GM12878 (cell line): ENCODE measurements around the gene SCUBE3. TPM values are rescaled to one million over a fixed set of nuclear protein-coding genes. Genes with fewer than 3 reads are reported as not detected.

Experiments used
- ATAC-seq: fragments of 200-7000 bp; cut with Tn5 transposase; 3 replicates; pipeline ENCODE4 v1.9.1; 2020; ENCODE audit warnings: mild to moderate bottlenecking, moderate library complexity
- BruUV-seq: library from RNA; stranded (reverse); fragments of 400-500 nt; replicated peaks from 2 replicates; lab custom pipeline; 2021; lab: Mats Ljungman, UMichigan
- CTCF ChIA-PET: fragments of 300-600 bp; sonication (Branson Sonifier 250); formaldehyde crosslinking; extraction: SDS; loops from one replicate; lab custom pipeline; 2021; ENCODE audit warnings: inconsistent platforms; lab: Yijun Ruan, JAX
- POLR2A ChIA-PET: fragments of 350-600 bp; formaldehyde crosslinking; extraction: SDS; loops from one replicate; lab custom pipeline; 2021; ENCODE audit warnings: inconsistent platforms; lab: Charles Lee
- RAD21 ChIA-PET: fragments of 300-600 bp; sonication (Branson Sonifier 250); formaldehyde crosslinking; loops from one replicate; lab custom pipeline; 2023; ENCODE audit warnings: antibody characterized with exemption; ENCODE audit not compliant: unreplicated experiment; lab: Charles Lee
- SMC1A ChIA-PET: fragments of 300-600 bp; sonication (Branson Sonifier 250); formaldehyde crosslinking; loops from one replicate; lab custom pipeline; 2023; ENCODE audit not compliant: unreplicated experiment, uncharacterized antibody; lab: Charles Lee
- DNase-seq: peaks from one replicate; pipeline ENCODE4 v3.0.0-alpha.2; 2011; ENCODE audit warnings: low read depth, low spot score
- FAIRE-seq: peaks from 3 replicates; lab custom pipeline; 2011; peaks lifted over from hg19 to GRCh38; lab: Jason Lieb, UNC
- H2AFZ ChIP-seq: 2 replicates; pipeline ENCODE4 v1.6.0; 2011; ENCODE audit warnings: low read depth, low read length, control low read depth; ENCODE audit not compliant: control insufficient read depth
- H3K27ac ChIP-seq: 2 replicates; pipeline ENCODE4 v1.5.1; 2011; ENCODE audit warnings: control low read depth; ENCODE audit not compliant: control insufficient read depth, insufficient read depth
- H3K27me3 ChIP-seq, 2 experiments: replicated peaks in 1 of 2; 2 replicates each; pipeline versions ENCODE4 v1.6.0 to v1.6.1; 2011; ENCODE audit warnings: low read length in 1 of 2; ENCODE audit not compliant: control insufficient read depth in 2 of 2, insufficient read depth in 2 of 2
- H3K36me3 ChIP-seq, 2 experiments: 2 replicates each; pipeline ENCODE4 v1.5.1; 2011; ENCODE audit warnings: low read length in 1 of 2; ENCODE audit not compliant: control insufficient read depth in 2 of 2, insufficient read depth in 2 of 2
- H3K4me1 ChIP-seq: 2 replicates; pipeline ENCODE4 v1.6.1; 2011; ENCODE audit warnings: mild to moderate bottlenecking, low read length, moderate library complexity, mixed read lengths; ENCODE audit not compliant: control insufficient read depth, insufficient read depth
- H3K4me2 ChIP-seq: 2 replicates; pipeline ENCODE4 v1.6.0; 2011; ENCODE audit warnings: control low read depth; ENCODE audit not compliant: control insufficient read depth, insufficient read depth
- H3K4me3 ChIP-seq: fragments of 200-600 bp; sonication (generic); 2 replicates; pipeline ENCODE4 v1.5.1; 2016
- H3K79me2 ChIP-seq: 2 replicates; pipeline ENCODE4 v1.6.0; 2011; ENCODE audit warnings: low read length; ENCODE audit not compliant: control insufficient read depth, insufficient read depth
- H3K9ac ChIP-seq: 2 replicates; pipeline ENCODE4 v1.8.0; 2011; ENCODE audit warnings: low read length, control low read depth, mixed read lengths; ENCODE audit not compliant: control insufficient read depth, insufficient read depth
- H3K9me3 ChIP-seq: replicated peaks from 3 replicates; pipeline ENCODE4 v1.5.1; 2011; ENCODE audit warnings: mild to moderate bottlenecking, low read length; ENCODE audit not compliant: control insufficient read depth, insufficient read depth
- H4K20me1 ChIP-seq: 2 replicates; pipeline ENCODE4 v1.6.0; 2011; ENCODE audit not compliant: control insufficient read depth, insufficient read depth
- MTA2 ChIP-seq: fragments of 450-650 bp; IDR thresholded peaks from 2 replicates; pipeline ENCODE4 v1.6.1; 2016; ENCODE audit warnings: low read depth, mild to moderate bottlenecking, moderate library complexity
- MTA3 ChIP-seq: IDR thresholded peaks from 2 replicates; pipeline ENCODE4 v1.6.1; 2012; ENCODE audit warnings: low read length, inconsistent platforms, borderline replicate concordance
- MYB ChIP-seq: fragments of 150-350 bp; IDR thresholded peaks from 2 replicates; pipeline ENCODE4 v1.6.1; 2014; ENCODE audit warnings: mild to moderate bottlenecking, low read depth, low read length, borderline replicate concordance
- SMC3 ChIP-seq: IDR thresholded peaks from 2 replicates; pipeline ENCODE4 v1.6.1; 2011; ENCODE audit warnings: low read length, improper control_type of control experiment, borderline replicate concordance
- SP1 ChIP-seq: IDR thresholded peaks from one replicate; pipeline ENCODE4 v1.6.1; 2011; ENCODE audit warnings: low read depth, low read length
- WGBS: methylation state at CpG from one replicate; pipeline ENCODE4 v1.1.6; 2016; ENCODE audit warnings: low lambda C conversion rate; ENCODE audit not compliant: insufficient replicate concordance, insufficient coverage; ENCODE audit errors: missing lambda C conversion rate; 5-methylcytosine and 5-hydroxymethylcytosine counted together
- in situ Hi-C: fragments of 300-500 bp; cut with MboI; formaldehyde crosslinking; loops from 9 replicates; pipeline ENCODE4 v1.14.3; 2018; ENCODE audit warnings: mixed read lengths
- intact Hi-C: fragments of 100-400 bp; cut with micrococcal nuclease; formaldehyde crosslinking; loops from one replicate; pipeline ENCODE4 v1.14.2; 2022; ENCODE audit not compliant: unreplicated experiment
- polyA plus RNA-seq, 11 experiments: library from polyadenylated mRNA; depleted of rRNA in 4 of 11; unstranded in 6 of 11; stranded (reverse) in 5 of 11; fragments of >200 nt; fragmentation: Nextera tagmentation in 4 of 11; fragmentation: Illumina TruSeq in 1 of 11; extraction: Ambion mirVana in 4 of 11; extraction: Trizol in 1 of 11; gene quantifications; 1 replicate in 1 of 11; 2 replicates in 10 of 11; pipeline versions ENCODE4 v1.2.1 to v1.2.3, GENCODE V29; 2011 to 2016; ENCODE audit warnings: inconsistent platforms in 2 of 11, missing spikeins in 2 of 11, low read depth in 1 of 11
- total RNA-seq, 4 experiments: library from RNA; depleted of rRNA in 3 of 4; stranded (reverse); fragments of >200 nt in 3 of 4; fragmentation: Illumina TruSeq in 1 of 4; extraction: Trizol in 1 of 4; gene quantifications; 2 replicates each; pipeline versions ENCODE4 v1.2.1 to v1.2.3, GENCODE V29; 2013 to 2021
- TF ChIP-seq, protein P1 (sequence below), 3 experiments: IDR thresholded peaks in 2 of 3; conservative IDR thresholded peaks in 1 of 3; 2 replicates each; pipeline ENCODE4 v1.5.1; 2011; ENCODE audit warnings: low read depth in 3 of 3, low read length in 3 of 3, mild to moderate bottlenecking in 3 of 3, control low read depth in 2 of 3, moderate library complexity in 2 of 3, inconsistent platforms in 1 of 3, mixed read lengths in 1 of 3; ENCODE audit not compliant: control insufficient read depth in 2 of 3, insufficient read depth in 1 of 3; ENCODE audit errors: extremely low read depth in 1 of 3
- TF ChIP-seq, protein P2 (sequence below): IDR thresholded peaks from 2 replicates; pipeline ENCODE4 v1.6.1; 2012; ENCODE audit warnings: improper control_type of control experiment, low read depth, low read length; ENCODE audit not compliant: insufficient replicate concordance
- TF ChIP-seq, protein P3 (sequence below): fragments of 450-650 bp; IDR thresholded peaks from 2 replicates; pipeline ENCODE4 v1.6.1; 2018; ENCODE audit warnings: borderline replicate concordance, mild to moderate bottlenecking; ENCODE audit not compliant: partially characterized antibody
- TF ChIP-seq, protein P4 (sequence below): fragments of 450-650 bp; IDR thresholded peaks from 2 replicates; pipeline ENCODE4 v1.6.1; 2016; ENCODE audit warnings: mild to moderate bottlenecking

SCUBE3 gene
- total and polyA plus RNA-seq, 10 of the 15 experiments (the other 5 are each of a cell fraction or from before 2014, with no cell fraction given): under 0.01 to 0.20 (median 0.07) TPM; not detected in 4

DNA sequence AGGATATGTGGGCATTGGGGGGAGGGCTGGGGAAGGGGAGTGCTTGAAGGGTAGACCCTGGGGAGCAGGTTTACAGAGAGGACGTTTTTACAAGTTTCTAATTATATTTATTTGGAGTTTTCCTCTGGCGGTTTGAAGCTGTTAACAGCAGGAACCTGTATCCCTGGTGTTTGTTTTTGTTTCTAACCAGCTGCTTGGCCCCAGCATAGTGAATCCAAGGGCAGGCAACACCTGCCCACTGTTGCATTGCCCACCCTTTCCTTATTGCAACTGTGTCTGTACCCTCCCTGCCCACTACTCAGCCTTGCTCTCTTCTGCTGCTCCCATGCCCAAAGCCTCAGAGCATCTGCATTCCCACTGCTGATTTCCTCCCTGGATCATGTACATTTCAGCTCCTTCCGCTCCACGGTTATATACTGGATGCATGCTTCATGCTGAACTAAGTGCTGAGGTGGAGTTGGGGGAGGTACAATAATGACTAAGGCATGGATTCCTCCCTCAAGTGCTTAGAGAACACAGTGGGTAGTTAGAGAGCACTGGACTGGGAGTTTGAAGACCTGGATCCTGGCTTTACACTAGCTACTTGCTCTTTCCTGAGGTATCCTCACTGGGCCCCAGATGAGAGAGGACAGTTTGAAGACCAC lies 6.0 kb downstream of the SCUBE3 start:
- H3K36me3 ChIP-seq: no peaks in the 10 kb centered on the region
- POLR2A ChIA-PET: no interaction called here
- no peaks in the 10 kb centered on the region for H3K4me1 ChIP-seq
- H3K9me3 ChIP-seq: no peaks in the 10 kb centered on the region
- no TSS peak for BruUV-seq
- ATAC-seq (no peak), DNase-seq (no peak), FAIRE-seq (no peak)
- in situ Hi-C loops: no loop called here
- H3K79me2 ChIP-seq: no peaks in the 10 kb centered on the region
- CTCF ChIA-PET: interaction anchor here (0.5 to 4.1 kb wide), 3 partner anchors 15 to 459 kb away, joined by 3 to 23 read pairs (median 3); no protein-coding TSS in a partner anchor
- no peaks in the 10 kb centered on the region for H4K20me1 ChIP-seq
- RAD21 ChIA-PET: no interaction called here
- H3K9ac ChIP-seq: no peak overlapping the region
- H3K27ac ChIP-seq: no peak overlapping the region
- intact Hi-C loops: no loop called here
- no peak overlapping the region for H2AFZ ChIP-seq
- peaks cover 4 to 5% of the 10 kb centered on the region in 2 experiments; a peak in 3 of 4 replicates for H3K27me3 ChIP-seq
- WGBS: 65% methylated on average over 4 of the region's 4 CpGs
- H3K4me2 ChIP-seq: no peak overlapping the region
- SMC1A ChIA-PET: interaction anchor here (0.7 to 1.4 kb wide), 4 partner anchors 11 to 260 kb away, joined by 3 read pairs; no protein-coding TSS in a partner anchor
- H3K4me3 ChIP-seq: no peak overlapping the region
- TF ChIP-seq, protein P1, sequence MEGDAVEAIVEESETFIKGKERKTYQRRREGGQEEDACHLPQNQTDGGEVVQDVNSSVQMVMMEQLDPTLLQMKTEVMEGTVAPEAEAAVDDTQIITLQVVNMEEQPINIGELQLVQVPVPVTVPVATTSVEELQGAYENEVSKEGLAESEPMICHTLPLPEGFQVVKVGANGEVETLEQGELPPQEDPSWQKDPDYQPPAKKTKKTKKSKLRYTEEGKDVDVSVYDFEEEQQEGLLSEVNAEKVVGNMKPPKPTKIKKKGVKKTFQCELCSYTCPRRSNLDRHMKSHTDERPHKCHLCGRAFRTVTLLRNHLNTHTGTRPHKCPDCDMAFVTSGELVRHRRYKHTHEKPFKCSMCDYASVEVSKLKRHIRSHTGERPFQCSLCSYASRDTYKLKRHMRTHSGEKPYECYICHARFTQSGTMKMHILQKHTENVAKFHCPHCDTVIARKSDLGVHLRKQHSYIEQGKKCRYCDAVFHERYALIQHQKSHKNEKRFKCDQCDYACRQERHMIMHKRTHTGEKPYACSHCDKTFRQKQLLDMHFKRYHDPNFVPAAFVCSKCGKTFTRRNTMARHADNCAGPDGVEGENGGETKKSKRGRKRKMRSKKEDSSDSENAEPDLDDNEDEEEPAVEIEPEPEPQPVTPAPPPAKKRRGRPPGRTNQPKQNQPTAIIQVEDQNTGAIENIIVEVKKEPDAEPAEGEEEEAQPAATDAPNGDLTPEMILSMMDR (IDR thresholded peaks at IDR 0.05 in 2 of 3, conservative IDR thresholded peaks at IDR 0.05 in 1 of 3; ENCODE audit: control insufficient read depth in 2 of 3, extremely low read depth in 1 of 3, insufficient read depth in 1 of 3, low read depth in 3 of 3, low read length in 3 of 3): no peak
- TF ChIP-seq, protein P2, sequence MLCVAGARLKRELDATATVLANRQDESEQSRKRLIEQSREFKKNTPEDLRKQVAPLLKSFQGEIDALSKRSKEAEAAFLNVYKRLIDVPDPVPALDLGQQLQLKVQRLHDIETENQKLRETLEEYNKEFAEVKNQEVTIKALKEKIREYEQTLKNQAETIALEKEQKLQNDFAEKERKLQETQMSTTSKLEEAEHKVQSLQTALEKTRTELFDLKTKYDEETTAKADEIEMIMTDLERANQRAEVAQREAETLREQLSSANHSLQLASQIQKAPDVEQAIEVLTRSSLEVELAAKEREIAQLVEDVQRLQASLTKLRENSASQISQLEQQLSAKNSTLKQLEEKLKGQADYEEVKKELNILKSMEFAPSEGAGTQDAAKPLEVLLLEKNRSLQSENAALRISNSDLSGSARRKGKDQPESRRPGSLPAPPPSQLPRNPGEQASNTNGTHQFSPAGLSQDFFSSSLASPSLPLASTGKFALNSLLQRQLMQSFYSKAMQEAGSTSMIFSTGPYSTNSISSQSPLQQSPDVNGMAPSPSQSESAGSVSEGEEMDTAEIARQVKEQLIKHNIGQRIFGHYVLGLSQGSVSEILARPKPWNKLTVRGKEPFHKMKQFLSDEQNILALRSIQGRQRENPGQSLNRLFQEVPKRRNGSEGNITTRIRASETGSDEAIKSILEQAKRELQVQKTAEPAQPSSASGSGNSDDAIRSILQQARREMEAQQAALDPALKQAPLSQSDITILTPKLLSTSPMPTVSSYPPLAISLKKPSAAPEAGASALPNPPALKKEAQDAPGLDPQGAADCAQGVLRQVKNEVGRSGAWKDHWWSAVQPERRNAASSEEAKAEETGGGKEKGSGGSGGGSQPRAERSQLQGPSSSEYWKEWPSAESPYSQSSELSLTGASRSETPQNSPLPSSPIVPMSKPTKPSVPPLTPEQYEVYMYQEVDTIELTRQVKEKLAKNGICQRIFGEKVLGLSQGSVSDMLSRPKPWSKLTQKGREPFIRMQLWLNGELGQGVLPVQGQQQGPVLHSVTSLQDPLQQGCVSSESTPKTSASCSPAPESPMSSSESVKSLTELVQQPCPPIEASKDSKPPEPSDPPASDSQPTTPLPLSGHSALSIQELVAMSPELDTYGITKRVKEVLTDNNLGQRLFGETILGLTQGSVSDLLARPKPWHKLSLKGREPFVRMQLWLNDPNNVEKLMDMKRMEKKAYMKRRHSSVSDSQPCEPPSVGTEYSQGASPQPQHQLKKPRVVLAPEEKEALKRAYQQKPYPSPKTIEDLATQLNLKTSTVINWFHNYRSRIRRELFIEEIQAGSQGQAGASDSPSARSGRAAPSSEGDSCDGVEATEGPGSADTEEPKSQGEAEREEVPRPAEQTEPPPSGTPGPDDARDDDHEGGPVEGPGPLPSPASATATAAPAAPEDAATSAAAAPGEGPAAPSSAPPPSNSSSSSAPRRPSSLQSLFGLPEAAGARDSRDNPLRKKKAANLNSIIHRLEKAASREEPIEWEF: no peak
- TF ChIP-seq SMC3 (no peak), MYB (no peak), MTA2 (no peak), SP1 (no peak), MTA3 (no peak)
- TF ChIP-seq, protein P3, sequence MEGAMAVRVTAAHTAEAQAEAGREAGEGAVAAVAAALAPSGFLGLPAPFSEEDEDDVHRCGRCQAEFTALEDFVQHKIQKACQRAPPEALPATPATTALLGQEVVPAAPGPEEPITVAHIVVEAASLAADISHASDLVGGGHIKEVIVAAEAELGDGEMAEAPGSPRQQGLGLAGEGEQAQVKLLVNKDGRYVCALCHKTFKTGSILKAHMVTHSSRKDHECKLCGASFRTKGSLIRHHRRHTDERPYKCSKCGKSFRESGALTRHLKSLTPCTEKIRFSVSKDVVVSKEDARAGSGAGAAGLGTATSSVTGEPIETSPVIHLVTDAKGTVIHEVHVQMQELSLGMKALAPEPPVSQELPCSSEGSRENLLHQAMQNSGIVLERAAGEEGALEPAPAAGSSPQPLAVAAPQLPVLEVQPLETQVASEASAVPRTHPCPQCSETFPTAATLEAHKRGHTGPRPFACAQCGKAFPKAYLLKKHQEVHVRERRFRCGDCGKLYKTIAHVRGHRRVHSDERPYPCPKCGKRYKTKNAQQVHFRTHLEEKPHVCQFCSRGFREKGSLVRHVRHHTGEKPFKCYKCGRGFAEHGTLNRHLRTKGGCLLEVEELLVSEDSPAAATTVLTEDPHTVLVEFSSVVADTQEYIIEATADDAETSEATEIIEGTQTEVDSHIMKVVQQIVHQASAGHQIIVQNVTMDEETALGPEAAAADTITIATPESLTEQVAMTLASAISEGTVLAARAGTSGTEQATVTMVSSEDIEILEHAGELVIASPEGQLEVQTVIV: no peak
- TF ChIP-seq, protein P4, sequence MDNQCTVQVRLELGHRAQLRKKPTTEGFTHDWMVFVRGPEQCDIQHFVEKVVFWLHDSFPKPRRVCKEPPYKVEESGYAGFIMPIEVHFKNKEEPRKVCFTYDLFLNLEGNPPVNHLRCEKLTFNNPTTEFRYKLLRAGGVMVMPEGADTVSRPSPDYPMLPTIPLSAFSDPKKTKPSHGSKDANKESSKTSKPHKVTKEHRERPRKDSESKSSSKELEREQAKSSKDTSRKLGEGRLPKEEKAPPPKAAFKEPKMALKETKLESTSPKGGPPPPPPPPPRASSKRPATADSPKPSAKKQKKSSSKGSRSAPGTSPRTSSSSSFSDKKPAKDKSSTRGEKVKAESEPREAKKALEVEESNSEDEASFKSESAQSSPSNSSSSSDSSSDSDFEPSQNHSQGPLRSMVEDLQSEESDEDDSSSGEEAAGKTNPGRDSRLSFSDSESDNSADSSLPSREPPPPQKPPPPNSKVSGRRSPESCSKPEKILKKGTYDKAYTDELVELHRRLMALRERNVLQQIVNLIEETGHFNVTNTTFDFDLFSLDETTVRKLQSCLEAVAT: no peak
